Urinary bladder (tissue), 4 donors: Measurements from ENCODE around the gene GJB5. TPM values are rescaled to one million over a fixed set of nuclear protein-coding genes. Genes with fewer than 3 reads are reported as not detected.

Source experiments
- DNase-seq: peaks from one replicate; pipeline ENCODE4 v3.0.0-alpha.2; 2015; ENCODE audit errors: extremely low spot score
- H3K27ac ChIP-seq: one replicate; pipeline ENCODE4 v1.5.1; 2013; ENCODE audit warnings: low read depth, mild to moderate bottlenecking, moderate library complexity
- H3K36me3 ChIP-seq: one replicate; pipeline ENCODE4 v1.6.1; 2013; ENCODE audit warnings: mild to moderate bottlenecking, moderate library complexity; ENCODE audit not compliant: insufficient read depth
- H3K4me1 ChIP-seq: one replicate; pipeline ENCODE4 v1.6.1; 2013; ENCODE audit warnings: mild to moderate bottlenecking, moderate library complexity; ENCODE audit not compliant: insufficient read depth
- H3K4me3 ChIP-seq: one replicate; pipeline ENCODE4 v1.5.1; 2013; ENCODE audit warnings: low read depth, low read length
- WGBS: extraction: QIAGEN DNeasy Blood & Tissue Kit; methylation state at CpG from one replicate; pipeline ENCODE4 v1.1.7; 2013; 5-methylcytosine and 5-hydroxymethylcytosine counted together
- polyA plus RNA-seq: library from polyadenylated mRNA; stranded (reverse); fragments of 200-250 nt; gene quantifications from one replicate; pipeline ENCODE4 v1.2.3, GENCODE V29; 2013
- total RNA-seq: library from RNA; depleted of rRNA; stranded (reverse); fragments of >200 nt; gene quantifications from one replicate; pipeline ENCODE4 v1.2.3, GENCODE V29; 2014
- donor health status: healthy with polysubstance abuse.
- donor health status: healthy.

Gene GJB5
- total and polyA plus RNA-seq, 2 donors: 2.7 to 3.5 TPM

- Histone ChIP-seq H3K27ac (no peak overlapping the region), H3K4me3 (no peak overlapping the region), H3K36me3 (no peaks in the 10 kb centered on the region), H3K4me1 (no peaks in the 10 kb centered on the region)
- DNase-seq: no peak
- WGBS: 66% methylated on average over 3 of the region's 3 CpGs
Measured at GRCh38 chr1:34753163-34753562, 1.7 kb upstream of the GJB5 start.

GRCh38 chr1:34755961-34756360 lies 1.1 kb downstream of the GJB5 start:
- WGBS: 88% methylated on average over 6 of the region's 6 CpGs
- Histone ChIP-seq H3K36me3 (no peaks in the 10 kb centered on the region), H3K4me3 (no peak overlapping the region), H3K27ac (no peak overlapping the region), H3K4me1 (no peaks in the 10 kb centered on the region)
- no peak for DNase-seq

- no peak overlapping the region for H3K27ac ChIP-seq
- H3K36me3 ChIP-seq: no peaks in the 10 kb centered on the region
- DNase-seq: no peak
- no peak overlapping the region for H3K4me3 ChIP-seq
- no peaks in the 10 kb centered on the region for H3K4me1 ChIP-seq
- WGBS: 91% methylated on average over 21 of the region's 21 CpGs
Measured at GRCh38 chr1:34757386-34757785, 2.5 kb downstream of the GJB5 start.

GRCh38 chr1:34758751-34759150 lies 3.9 kb downstream of the GJB5 start:
- no peak overlapping the region for H3K4me3 ChIP-seq
- no peaks in the 10 kb centered on the region for H3K4me1 ChIP-seq
- no peak for DNase-seq
- H3K36me3 ChIP-seq: no peaks in the 10 kb centered on the region
- WGBS: 62% methylated on average over 4 of the region's 4 CpGs
- no peak overlapping the region for H3K27ac ChIP-seq

GRCh38 chr1:34759503-34760357 lies 4.9 kb downstream of the GJB5 start, which contains the start of gene GJB4:
Gene GJB4 (plus strand): TSS chr1:34759740. CDS start chr1:34761255, 1,515 bp downstream.
- Histone ChIP-seq H3K27ac (no peak within 1 kb of the TSS), H3K4me1 (no peaks in the 10 kb centered on the region), H3K4me3 (no peak within 1 kb of the TSS), H3K36me3 (no peaks in the 10 kb centered on the region)
- 53% methylated on average over 10 of the region's 10 CpGs for WGBS
- no peak for DNase-seq

- Histone ChIP-seq H3K4me1 (no peaks in the 10 kb centered on the region), H3K36me3 (no peaks in the 10 kb centered on the region), H3K27ac (no peak overlapping the region), H3K4me3 (no peak overlapping the region)
- DNase-seq: no peak
- 93% methylated on average over 33 of the region's 33 CpGs for WGBS
Measured at GRCh38 chr1:34761176-34761761, 6.4 kb downstream of the GJB5 start.

GRCh38 chr1:34761776-34762307 lies 7.0 kb downstream of the GJB5 start:
- Histone ChIP-seq H3K4me1 (no peaks in the 10 kb centered on the region), H3K36me3 (no peaks in the 10 kb centered on the region), H3K4me3 (no peak overlapping the region), H3K27ac (no peak overlapping the region)
- WGBS: 87% methylated on average over 13 of the region's 13 CpGs
- no peak for DNase-seq

- Histone ChIP-seq H3K4me1 (no peaks in the 10 kb centered on the region), H3K27ac (no peak overlapping the region), H3K36me3 (no peaks in the 10 kb centered on the region), H3K4me3 (no peak overlapping the region)
- 66% methylated on average over 7 of the region's 7 CpGs for WGBS
- DNase-seq: no peak
Measured at GRCh38 chr1:34762474-34763141, 7.8 kb downstream of the GJB5 start.

- no peak for DNase-seq
- no peak overlapping the region for H3K4me3 ChIP-seq
- no peaks in the 10 kb centered on the region for H3K36me3 ChIP-seq
- no peak overlapping the region for H3K27ac ChIP-seq
- 44% methylated on average over 8 of the region's 8 CpGs for WGBS
- no peaks in the 10 kb centered on the region for H3K4me1 ChIP-seq
Measured at GRCh38 chr1:34763142-34763781, 8.4 kb downstream of the GJB5 start.

GRCh38 chr1:34768856-34769255 lies 14.0 kb downstream of the GJB5 start:
- Histone ChIP-seq H3K4me3 (no peak overlapping the region), H3K27ac (no peak overlapping the region), H3K4me1 (no peaks in the 10 kb centered on the region), H3K36me3 (no peaks in the 10 kb centered on the region)
- DNase-seq: no peak
- 78% methylated on average over 3 of the region's 3 CpGs for WGBS

GRCh38 chr1:34770891-34771504 lies 16.2 kb downstream of the GJB5 start:
- no peaks in the 10 kb centered on the region for H3K36me3 ChIP-seq
- no peak overlapping the region for H3K4me3 ChIP-seq
- 78% methylated on average over 5 of the region's 5 CpGs for WGBS
- DNase-seq: no peak
- H3K4me1 ChIP-seq: no peaks in the 10 kb centered on the region
- H3K27ac ChIP-seq: no peak overlapping the region

- Histone ChIP-seq H3K27ac (no peak overlapping the region), H3K4me1 (no peaks in the 10 kb centered on the region), H3K4me3 (no peak overlapping the region), H3K36me3 (no peaks in the 10 kb centered on the region)
- WGBS: 83% methylated on average over 16 of the region's 16 CpGs
- DNase-seq: no peak
Measured at GRCh38 chr1:34771573-34772371, 16.9 kb downstream of the GJB5 start.
